H1 (cell line): ENCODE results near the gene CEMIP2. TPM values are rescaled to one million over a fixed set of nuclear protein-coding genes. Genes with fewer than 3 reads are reported as not detected.

Experiments used
- CTCF ChIA-PET: fragments of 300-600 bp; sonication (Branson Sonifier 250); formaldehyde crosslinking; loops from one replicate; lab custom pipeline; 2021; ENCODE audit not compliant: partially characterized antibody; lab: Charles Lee
- POLR2A ChIA-PET: fragments of 300-600 bp; sonication (Branson Sonifier 250); formaldehyde crosslinking; loops from one replicate; lab custom pipeline; 2021; ENCODE audit warnings: inconsistent platforms; ENCODE audit not compliant: partially characterized antibody; lab: Charles Lee
- DNase-seq, 2 experiments: peaks; one replicate each; pipeline versions ENCODE4 v3.0.0 to v3.0.0-alpha.2; 2010 to 2022; ENCODE audit warnings: low spot score in 2 of 2, low read depth in 1 of 2, mixed read lengths in 1 of 2
- FAIRE-seq: peaks from 2 replicates; lab custom pipeline; 2011; peaks lifted over from hg19 to GRCh38; lab: Jason Lieb, UNC
- H2AFZ ChIP-seq: 2 replicates; pipeline ENCODE4 v1.8.1; 2012; ENCODE audit warnings: low read length, inconsistent platforms
- H2AK5ac ChIP-seq: 2 replicates; pipeline ENCODE4 v1.6.1; 2013; ENCODE audit warnings: low read depth, low read length
- H2BK120ac ChIP-seq: replicated peaks from 2 replicates; pipeline ENCODE3; 2013; ENCODE audit warnings: low read depth, low read length, inconsistent platforms
- H2BK12ac ChIP-seq: 2 replicates; pipeline ENCODE4 v1.6.1; 2013; ENCODE audit warnings: low read depth, low read length
- H2BK15ac ChIP-seq: 2 replicates; pipeline ENCODE4 v1.6.1; 2013; ENCODE audit warnings: low read length
- H2BK20ac ChIP-seq: 2 replicates; pipeline ENCODE4 v1.6.1; 2013; ENCODE audit warnings: low read length
- H2BK5ac ChIP-seq: 2 replicates; pipeline ENCODE4 v1.6.1; 2013; ENCODE audit warnings: low read depth, low read length
- H3K14ac ChIP-seq: 2 replicates; pipeline ENCODE4 v1.6.1; 2013; ENCODE audit warnings: inconsistent platforms; ENCODE audit not compliant: insufficient read length
- H3K18ac ChIP-seq: 2 replicates; pipeline ENCODE4 v1.6.1; 2013; ENCODE audit warnings: low read length; ENCODE audit errors: extremely low read depth
- H3K23ac ChIP-seq: 2 replicates; pipeline ENCODE4 v1.6.1; 2013; ENCODE audit warnings: inconsistent platforms; ENCODE audit not compliant: insufficient read length
- H3K23me2 ChIP-seq: 2 replicates; pipeline ENCODE4 v1.6.1; 2013; ENCODE audit warnings: low read depth, low read length
- H3K27ac ChIP-seq: 2 replicates; pipeline ENCODE4 v1.6.1; 2011; ENCODE audit warnings: low read depth, low read length, inconsistent platforms
- H3K27me3 ChIP-seq, 4 experiments: replicated peaks in 1 of 4; 1 replicate in 1 of 4; 2 replicates in 3 of 4; pipeline versions ENCODE4 v1.6.1 to v1.8.1; 2011 to 2013; ENCODE audit warnings: low read length in 3 of 4, mild to moderate bottlenecking in 3 of 4, inconsistent platforms in 2 of 4, mixed read lengths in 2 of 4, moderate library complexity in 1 of 4; ENCODE audit not compliant: control insufficient read depth in 3 of 4, insufficient read depth in 3 of 4; ENCODE audit errors: extremely low read depth in 1 of 4
- H3K36me3 ChIP-seq, 4 experiments: 2 replicates each; pipeline versions ENCODE4 v1.6.1 to v1.8.1; 2011 to 2013; ENCODE audit warnings: mild to moderate bottlenecking in 4 of 4, low read length in 3 of 4, moderate library complexity in 2 of 4, control low read depth in 1 of 4, inconsistent platforms in 1 of 4; ENCODE audit not compliant: insufficient read depth in 4 of 4, control insufficient read depth in 2 of 4
- H3K4ac ChIP-seq: replicated peaks from 2 replicates; pipeline ENCODE3; 2013; ENCODE audit warnings: low read length, low read depth, mixed read lengths, inconsistent platforms; ENCODE audit not compliant: insufficient read length
- H3K4me1 ChIP-seq, 4 experiments: replicated peaks in 1 of 4; 1 replicate in 1 of 4; 2 replicates in 3 of 4; pipeline versions ENCODE4 v1.6.1 to v1.8.1; 2011 to 2013; ENCODE audit warnings: low read length in 3 of 4, inconsistent platforms in 2 of 4, mixed read lengths in 1 of 4; ENCODE audit not compliant: insufficient read depth in 4 of 4, control insufficient read depth in 3 of 4
- H3K4me2 ChIP-seq, 2 experiments: 2 replicates each; pipeline versions ENCODE4 v1.6.1 to v1.8.1; 2011 to 2013; ENCODE audit warnings: low read depth in 2 of 2, low read length in 2 of 2, control low read depth in 1 of 2, inconsistent platforms in 1 of 2, mild to moderate bottlenecking in 1 of 2; ENCODE audit not compliant: insufficient read depth in 1 of 2
- H3K4me3 ChIP-seq, 4 experiments: fragments of 200-600, 300-600 bp in 1 of 4; sonication (generic), shearing (Covaris generic), sonication (Bioruptor Twin) in 1 of 4; 2 replicates each; pipeline versions ENCODE4 v1.5.1 to v1.8.1; 2011 to 2016; ENCODE audit warnings: low read length in 4 of 4, low read depth in 3 of 4, control low read depth in 2 of 4, inconsistent platforms in 2 of 4, mild to moderate bottlenecking in 2 of 4, mixed read lengths in 1 of 4, moderate library complexity in 1 of 4; ENCODE audit not compliant: insufficient read depth in 2 of 4; ENCODE audit errors: extremely low read depth in 1 of 4
- H3K56ac ChIP-seq: replicated peaks from 2 replicates; pipeline ENCODE3; 2013; ENCODE audit warnings: low read depth, mild to moderate bottlenecking, mixed read lengths, low read length, inconsistent platforms; ENCODE audit not compliant: insufficient read length
- H3K79me1 ChIP-seq: 2 replicates; pipeline ENCODE4 v1.6.1; 2013; ENCODE audit warnings: low read depth, low read length, control low read depth
- H3K79me2 ChIP-seq, 2 experiments: 2 replicates each; pipeline versions ENCODE4 v1.6.1 to v1.8.1; 2012 to 2013; ENCODE audit warnings: low read length in 2 of 2, mild to moderate bottlenecking in 2 of 2, inconsistent platforms in 1 of 2; ENCODE audit not compliant: insufficient read depth in 2 of 2, control insufficient read depth in 1 of 2
- H3K9ac ChIP-seq, 4 experiments: replicated peaks in 1 of 4; 1 replicate in 1 of 4; 2 replicates in 3 of 4; pipeline versions ENCODE4 v1.6.1 to v1.8.1; 2011 to 2013; ENCODE audit warnings: low read depth in 3 of 4, low read length in 3 of 4, control low read depth in 2 of 4, mild to moderate bottlenecking in 2 of 4, moderate library complexity in 2 of 4, inconsistent platforms in 1 of 4; ENCODE audit errors: extremely low read depth in 1 of 4
- H3K9me3 ChIP-seq, 2 experiments: 2 replicates each; pipeline versions ENCODE4 v1.6.1 to v1.8.1; 2012 to 2013; ENCODE audit warnings: mild to moderate bottlenecking in 2 of 2, moderate library complexity in 2 of 2, control low read depth in 1 of 2, inconsistent platforms in 1 of 2, low read depth in 1 of 2, low read length in 1 of 2, mixed read lengths in 1 of 2; ENCODE audit not compliant: insufficient read depth in 2 of 2
- H4K20me1 ChIP-seq, 2 experiments: replicated peaks in 1 of 2; 2 replicates each; pipeline versions ENCODE3 to v1.8.1; 2011 to 2013; ENCODE audit warnings: inconsistent platforms in 2 of 2, low read length in 2 of 2, mild to moderate bottlenecking in 1 of 2; ENCODE audit not compliant: insufficient read depth in 2 of 2, control insufficient read depth in 1 of 2
- H4K5ac ChIP-seq: 2 replicates; pipeline ENCODE4 v1.6.1; 2013; ENCODE audit warnings: low read length, low read depth, mixed read lengths, inconsistent platforms; ENCODE audit not compliant: insufficient read length
- H4K8ac ChIP-seq: 2 replicates; pipeline ENCODE4 v1.8.0; 2013; ENCODE audit warnings: mild to moderate bottlenecking, moderate library complexity, low read length, inconsistent platforms; ENCODE audit not compliant: insufficient read depth; ENCODE audit errors: extremely low read depth
- H4K91ac ChIP-seq: replicated peaks from 2 replicates; pipeline ENCODE3; 2013; ENCODE audit warnings: low read length, mixed read lengths, inconsistent platforms; ENCODE audit not compliant: insufficient read length
- ATF2 ChIP-seq: IDR thresholded peaks from 2 replicates; pipeline ENCODE4 v1.6.1; 2012; ENCODE audit warnings: low read length, inconsistent platforms
- CHD1 ChIP-seq: IDR thresholded peaks from 2 replicates; pipeline ENCODE4 v1.6.1; 2012; ENCODE audit warnings: low read depth, low read length, improper control_type of control experiment
- CHD2 ChIP-seq: IDR thresholded peaks from 2 replicates; pipeline ENCODE4 v1.6.1; 2012; ENCODE audit warnings: low read length, improper control_type of control experiment
- CREB1 ChIP-seq: IDR thresholded peaks from 2 replicates; pipeline ENCODE4 v1.6.1; 2012; ENCODE audit warnings: inconsistent platforms
- KDM4A ChIP-seq: IDR thresholded peaks from one replicate; pipeline ENCODE4 v1.7.1; 2012; ENCODE audit warnings: low read depth, mild to moderate bottlenecking, moderate library complexity, low read length, inconsistent platforms; ENCODE audit not compliant: severe bottlenecking
- MAFK ChIP-seq: IDR thresholded peaks from 2 replicates; pipeline ENCODE4 v1.6.1; 2012; ENCODE audit warnings: low read depth, mild to moderate bottlenecking, improper control_type of control experiment, low read length
- NANOG ChIP-seq: IDR thresholded peaks from 2 replicates; pipeline ENCODE4 v1.6.1; 2011; ENCODE audit warnings: low read length, low read depth, mild to moderate bottlenecking, inconsistent platforms; ENCODE audit not compliant: insufficient read depth, poor library complexity, severe bottlenecking
- NRF1 ChIP-seq: IDR thresholded peaks from 2 replicates; pipeline ENCODE4 v1.6.1; 2011; ENCODE audit warnings: mild to moderate bottlenecking, low read depth, low read length, improper control_type of control experiment
- POLR2A ChIP-seq, 2 experiments: IDR thresholded peaks; 1 replicate in 1 of 2; 2 replicates in 1 of 2; pipeline ENCODE4 v1.6.1; 2011; ENCODE audit warnings: low read depth in 2 of 2, low read length in 2 of 2, mild to moderate bottlenecking in 2 of 2; ENCODE audit errors: control extremely low read depth in 1 of 2
- RBBP5 ChIP-seq: IDR thresholded peaks from 2 replicates; pipeline ENCODE4 v1.7.1; 2012; ENCODE audit warnings: low read depth, mild to moderate bottlenecking, inconsistent platforms, low read length, moderate library complexity, borderline replicate concordance
- SAP30 ChIP-seq: fragments of 300-600 bp; sonication (generic); IDR thresholded peaks from 2 replicates; pipeline ENCODE4 v1.7.1; 2012; ENCODE audit warnings: low read length, moderate library complexity, mild to moderate bottlenecking, inconsistent platforms; ENCODE audit not compliant: insufficient read depth, insufficient replicate concordance
- TAF1 ChIP-seq: IDR thresholded peaks from 2 replicates; pipeline ENCODE4 v1.6.1; 2011; ENCODE audit warnings: mild to moderate bottlenecking, low read depth, low read length
- TEAD4 ChIP-seq: IDR thresholded peaks from 2 replicates; pipeline ENCODE4 v1.6.1; 2012; ENCODE audit warnings: low read depth, low read length, inconsistent platforms, mixed read lengths
- WGBS, 2 experiments: shearing (Covaris generic) in 1 of 2; methylation state at CpG; one replicate each; pipeline versions ENCODE4 v1.1.6 to v1.1.7; 2013 to 2015; ENCODE audit warnings: low lambda C conversion rate in 2 of 2, mixed read lengths in 2 of 2, inconsistent platforms in 1 of 2, low coverage in 1 of 2, missing lambda C conversion rate in 1 of 2; ENCODE audit not compliant: insufficient replicate concordance in 2 of 2, insufficient coverage in 1 of 2, insufficient read length in 1 of 2; ENCODE audit errors: extremely low coverage in 1 of 2, missing lambda C conversion rate in 1 of 2; 5-methylcytosine and 5-hydroxymethylcytosine counted together
- polyA plus RNA-seq, 7 experiments: library from polyadenylated mRNA; depleted of rRNA in 3 of 7; stranded (reverse) in 5 of 7; unstranded in 2 of 7; fragments of >200 nt in 5 of 7; fragments of 200-250 nt in 2 of 7; gene quantifications; 1 replicate in 5 of 7; 2 replicates in 1 of 7; 4 replicates in 1 of 7; pipeline versions ENCODE4 v1.2.1 to v1.2.3, GENCODE V29; 2011 to 2013; ENCODE audit warnings: missing spikeins in 2 of 7, mixed read lengths in 2 of 7
- total RNA-seq: library from RNA; stranded (reverse); fragmentation: NEBNext Ultra II Directional; extraction: Animal tissue kit (Norgen Biotek cat#: 25700); gene quantifications from 2 replicates; pipeline ENCODE4 v1.2.1, GENCODE V29; 2021

Gene CEMIP2
- total and polyA plus RNA-seq, 2 of the 8 experiments (the other 6 are each of a cell fraction or from before 2014, with no cell fraction given) = 25.2 to 52.1 TPM

DNA sequence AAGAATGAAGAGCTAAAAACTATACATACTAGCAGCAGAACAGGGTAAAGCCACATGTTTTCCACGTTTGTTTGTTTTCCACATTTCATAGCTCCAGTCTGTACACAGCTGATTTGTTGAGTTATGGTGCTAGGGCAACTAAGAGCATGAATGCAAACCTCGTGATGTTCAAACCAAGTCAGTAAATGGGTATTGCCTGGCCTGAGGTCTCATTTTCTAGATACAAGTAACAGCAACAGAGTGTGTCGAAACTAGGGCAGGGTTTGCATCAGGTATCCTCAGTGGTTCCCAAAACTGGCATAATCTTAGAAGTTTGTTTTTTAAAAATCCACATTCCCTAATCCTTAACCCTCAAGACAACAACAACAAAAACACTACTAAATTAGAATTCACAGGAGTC lies 89.3 kb downstream of the CEMIP2 start:
- FAIRE-seq = no peak
- H3K14ac ChIP-seq = no peak overlapping the region
- no peaks in the 10 kb centered on the region for H3K79me2 ChIP-seq
- DNase-seq = no peak
- H3K4me3 ChIP-seq = no peak overlapping the region
- POLR2A ChIA-PET = interaction anchor here (0.6 to 0.7 kb wide), 4 partner anchors 45 to 1203 kb away, joined by 3 read pairs; no protein-coding TSS in a partner anchor
- no peak overlapping the region for H2BK5ac ChIP-seq
- no peak overlapping the region for H4K5ac ChIP-seq
- H2BK20ac ChIP-seq = no peak overlapping the region
- H3K4me1 ChIP-seq = peaks cover 0 to 8% (median under 1%) of the 10 kb centered on the region in 4 experiments; a peak in 3 of 7 replicates
- H3K18ac ChIP-seq = no peak overlapping the region
- no peak overlapping the region for H3K27ac ChIP-seq
- no peak overlapping the region for H2BK15ac ChIP-seq
- H3K79me1 ChIP-seq = no peaks in the 10 kb centered on the region
- no peak overlapping the region for H2BK120ac ChIP-seq
- no peak overlapping the region for H3K23ac ChIP-seq
- no peak overlapping the region for H4K8ac ChIP-seq
- H3K23me2 ChIP-seq = no peaks in the 10 kb centered on the region
- no peaks in the 10 kb centered on the region for H3K27me3 ChIP-seq
- H4K20me1 ChIP-seq = no peaks in the 10 kb centered on the region
- H3K4ac ChIP-seq = no peak overlapping the region
- H3K9ac ChIP-seq = no peak overlapping the region
- CTCF ChIA-PET = interaction anchor here (0.6 to 1.6 kb wide), 7 partner anchors 10 to 88 kb away, joined by 3 to 5 read pairs (median 4); no protein-coding TSS in a partner anchor
- no peak overlapping the region for H3K4me2 ChIP-seq
- no peak overlapping the region for H2BK12ac ChIP-seq
- H3K9me3 ChIP-seq = peaks cover 2 to 10% of the 10 kb centered on the region in 2 experiments
- WGBS, 2 experiments = 37% methylated on average over 3 of the region's 3 CpGs; no CpG with 5 or more reads in 1 of the 2 experiments
- H2AFZ ChIP-seq = no peak overlapping the region
- H4K91ac ChIP-seq = no peak overlapping the region
- H3K36me3 ChIP-seq = no peaks in the 10 kb centered on the region; a peak in 1 of 8 replicates
- H2AK5ac ChIP-seq = no peak overlapping the region
- no peak overlapping the region for H3K56ac ChIP-seq
- TF ChIP-seq KDM4A (no peak), CREB1 (no peak), CHD2 (no peak), SAP30 (no peak), NRF1 (no peak), MAFK (no peak), TAF1 (no peak), POLR2A (IDR thresholded peaks at IDR 0.05; ENCODE audit: control extremely low read depth in 1 of 2, low read depth in 2 of 2, low read length in 2 of 2) (no peak), RBBP5 (no peak), NANOG (no peak), ATF2 (no peak), CHD1 (no peak), TEAD4 (no peak)
